Keratinocyte (primary cell): Measurements from ENCODE around the gene MRPL49. TPM values are rescaled to one million over a fixed set of nuclear protein-coding genes. Genes with fewer than 3 reads are reported as not detected.
"Not testable (repeated sequence)": the region's sequence is repeated elsewhere in the genome, so short reads cannot be mapped to it uniquely, and the experiment has no call there.

Experiments used
- DNase-seq: peaks from one replicate; pipeline ENCODE4 v3.0.0-alpha.2; 2011; ENCODE audit warnings: low read depth, missing footprints, low spot score
- FAIRE-seq: peaks from 2 replicates; lab custom pipeline; 2011; peaks lifted over from hg19 to GRCh38; lab: Jason Lieb, UNC
- H2AFZ ChIP-seq: 2 replicates; pipeline ENCODE4 v1.6.0; 2012; ENCODE audit warnings: low read length, control low read depth, inconsistent platforms; ENCODE audit not compliant: control insufficient read depth
- H3K27ac ChIP-seq: 2 replicates; pipeline ENCODE4 v1.5.1; 2011; ENCODE audit warnings: low read length; ENCODE audit not compliant: control insufficient read depth, insufficient read depth
- H3K27me3 ChIP-seq: 3 replicates; pipeline ENCODE4 v1.6.0; 2011; ENCODE audit warnings: low read length; ENCODE audit not compliant: control insufficient read depth, insufficient read depth; ENCODE audit errors: extremely low read depth
- H3K36me3 ChIP-seq, 2 experiments: 2 replicates in 1 of 2; 3 replicates in 1 of 2; pipeline ENCODE4 v1.5.1; 2011; ENCODE audit warnings: low read length in 2 of 2, mild to moderate bottlenecking in 1 of 2; ENCODE audit not compliant: control insufficient read depth in 2 of 2, insufficient read depth in 2 of 2; ENCODE audit errors: extremely low read depth in 1 of 2
- H3K4me1 ChIP-seq: 3 replicates; pipeline ENCODE4 v1.5.1; 2011; ENCODE audit warnings: low read length; ENCODE audit not compliant: control insufficient read depth, insufficient read depth; ENCODE audit errors: extremely low read depth
- H3K4me2 ChIP-seq: 3 replicates; pipeline ENCODE4 v1.6.0; 2011; ENCODE audit warnings: low read depth, low read length; ENCODE audit not compliant: control insufficient read depth, insufficient read depth; ENCODE audit errors: extremely low read depth
- H3K4me3 ChIP-seq, 3 experiments: fragments of 200-600 bp in 1 of 3; sonication (generic) in 1 of 3; 2 replicates in 2 of 3; 3 replicates in 1 of 3; pipeline ENCODE4 v1.5.1; 2011 to 2016; ENCODE audit warnings: low read length in 3 of 3, mild to moderate bottlenecking in 3 of 3, control low read depth in 2 of 3, inconsistent platforms in 1 of 3, low read depth in 1 of 3, mixed read lengths in 1 of 3, mixed run types in 1 of 3, moderate library complexity in 1 of 3; ENCODE audit not compliant: control insufficient read depth in 2 of 3, insufficient read depth in 2 of 3; ENCODE audit errors: extremely low read depth in 1 of 3
- H3K79me2 ChIP-seq: 2 replicates; pipeline ENCODE4 v1.6.0; 2012; ENCODE audit warnings: low read length; ENCODE audit not compliant: control insufficient read depth, insufficient read depth
- H3K9ac ChIP-seq: 3 replicates; pipeline ENCODE4 v1.6.0; 2011; ENCODE audit warnings: low read length; ENCODE audit not compliant: control insufficient read depth, insufficient read depth; ENCODE audit errors: extremely low read depth
- H3K9me1 ChIP-seq: 3 replicates; pipeline ENCODE4 v1.6.0; 2011; ENCODE audit warnings: low read length; ENCODE audit not compliant: control insufficient read depth, insufficient read depth; ENCODE audit errors: extremely low read depth
- H3K9me3 ChIP-seq: 2 replicates; pipeline ENCODE4 v1.5.1; 2012; ENCODE audit warnings: low read depth, low read length; ENCODE audit not compliant: control insufficient read depth
- H4K20me1 ChIP-seq: 3 replicates; pipeline ENCODE4 v1.6.0; 2011; ENCODE audit warnings: low read length; ENCODE audit not compliant: control insufficient read depth, insufficient read depth; ENCODE audit errors: extremely low read depth
- EZH2 ChIP-seq: IDR thresholded peaks from one replicate; pipeline ENCODE4 v1.6.1; 2012; ENCODE audit warnings: inconsistent platforms, mild to moderate bottlenecking, low read length, moderate library complexity
- dilution Hi-C: fragments of 300-500 bp; cut with MboI; formaldehyde crosslinking; loops from one replicate; pipeline ENCODE4 v1.7.0; 2020; ENCODE audit warnings: low sequenced_read_pairs; ENCODE audit not compliant: extremely low pct_ligation_motif_present
- polyA plus RNA-seq, 5 experiments: library from polyadenylated mRNA; depleted of rRNA in 3 of 5; stranded (reverse) in 3 of 5; stranded (forward) in 1 of 5; unstranded in 1 of 5; fragments of >200 nt; gene quantifications; 1 replicate in 1 of 5; 2 replicates in 3 of 5; 3 replicates in 1 of 5; pipeline versions ENCODE4 v1.2.1 to v1.2.3, GENCODE V29; 2011 to 2012; ENCODE audit warnings: missing spikeins in 2 of 5, low read depth in 1 of 5, low replicate concordance in 1 of 5
- TF ChIP-seq, protein P1 (sequence below), 3 experiments: IDR thresholded peaks in 1 of 3; conservative IDR thresholded peaks in 1 of 3; optimal IDR thresholded peaks in 1 of 3; 2 replicates in 2 of 3; 3 replicates in 1 of 3; pipeline versions ENCODE3 to v1.5.1; 2011; ENCODE audit warnings: low read length in 3 of 3, mild to moderate bottlenecking in 3 of 3, moderate library complexity in 2 of 3, control low read depth in 1 of 3, inconsistent platforms in 1 of 3; ENCODE audit not compliant: insufficient read depth in 2 of 3; ENCODE audit errors: extremely low read depth in 1 of 3

MRPL49 gene
- polyA plus RNA-seq, 1 donor (not counting 4 experiments of a cell fraction or from before 2014, with no cell fraction given), result 49.6 TPM

DNA sequence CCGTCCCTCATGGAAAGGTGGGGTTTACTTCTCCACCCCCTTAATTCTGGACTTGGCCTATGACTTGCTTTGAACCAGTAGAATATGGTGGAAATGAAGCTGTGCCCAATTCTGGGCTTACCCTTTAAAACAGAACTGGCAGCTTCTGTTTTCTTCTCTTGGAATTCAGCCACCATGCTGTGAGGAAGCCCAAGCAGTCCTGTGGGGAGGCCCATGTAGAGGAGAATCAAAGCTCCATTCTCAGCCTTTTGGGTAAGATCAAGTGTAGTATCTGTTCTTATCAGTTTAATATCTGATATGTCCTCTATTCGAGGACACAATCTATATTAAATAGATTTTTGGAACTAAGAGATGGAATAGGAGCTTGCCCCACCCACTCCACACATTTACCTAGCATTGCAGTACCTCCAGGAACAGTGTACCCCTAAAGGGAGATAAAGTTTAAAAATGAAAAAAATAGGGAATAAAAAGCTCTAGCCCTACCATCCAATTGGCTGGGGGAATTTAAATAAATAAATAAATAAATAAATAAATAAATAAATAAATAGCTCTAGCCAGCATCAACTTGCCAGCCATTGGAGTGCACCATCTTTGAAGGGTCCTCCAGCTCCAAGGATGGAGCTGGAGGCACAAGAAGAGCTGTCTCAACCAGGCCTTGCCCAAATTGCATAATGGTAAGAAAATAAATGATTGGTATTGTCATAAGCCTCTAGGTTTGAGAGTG is 25.4 kb downstream of the MRPL49 start:
- no peaks in the 10 kb centered on the region for H3K36me3 ChIP-seq
- DNase-seq (no peak), FAIRE-seq (no peak)
- TF ChIP-seq, protein P1, sequence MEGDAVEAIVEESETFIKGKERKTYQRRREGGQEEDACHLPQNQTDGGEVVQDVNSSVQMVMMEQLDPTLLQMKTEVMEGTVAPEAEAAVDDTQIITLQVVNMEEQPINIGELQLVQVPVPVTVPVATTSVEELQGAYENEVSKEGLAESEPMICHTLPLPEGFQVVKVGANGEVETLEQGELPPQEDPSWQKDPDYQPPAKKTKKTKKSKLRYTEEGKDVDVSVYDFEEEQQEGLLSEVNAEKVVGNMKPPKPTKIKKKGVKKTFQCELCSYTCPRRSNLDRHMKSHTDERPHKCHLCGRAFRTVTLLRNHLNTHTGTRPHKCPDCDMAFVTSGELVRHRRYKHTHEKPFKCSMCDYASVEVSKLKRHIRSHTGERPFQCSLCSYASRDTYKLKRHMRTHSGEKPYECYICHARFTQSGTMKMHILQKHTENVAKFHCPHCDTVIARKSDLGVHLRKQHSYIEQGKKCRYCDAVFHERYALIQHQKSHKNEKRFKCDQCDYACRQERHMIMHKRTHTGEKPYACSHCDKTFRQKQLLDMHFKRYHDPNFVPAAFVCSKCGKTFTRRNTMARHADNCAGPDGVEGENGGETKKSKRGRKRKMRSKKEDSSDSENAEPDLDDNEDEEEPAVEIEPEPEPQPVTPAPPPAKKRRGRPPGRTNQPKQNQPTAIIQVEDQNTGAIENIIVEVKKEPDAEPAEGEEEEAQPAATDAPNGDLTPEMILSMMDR (optimal IDR thresholded peaks at IDR 0.05 in 1 of 3, IDR thresholded peaks at IDR 0.05 in 1 of 3, conservative IDR thresholded peaks at IDR 0.05 in 1 of 3; ENCODE audit: extremely low read depth in 1 of 3, insufficient read depth in 2 of 3, low read length in 3 of 3), result no peak
- TF ChIP-seq EZH2, result no peak
- H3K27me3 ChIP-seq, result no peaks in the 10 kb centered on the region
- H3K79me2 ChIP-seq, result no peaks in the 10 kb centered on the region
- no peaks in the 10 kb centered on the region for H4K20me1 ChIP-seq
- H3K4me2 ChIP-seq, result no peak overlapping the region
- H3K9me1 ChIP-seq, result no peaks in the 10 kb centered on the region
- dilution Hi-C loops, result no loop called here
- H3K4me3 ChIP-seq, result no peak overlapping the region
- no peak overlapping the region for H3K9ac ChIP-seq
- no peaks in the 10 kb centered on the region for H3K9me3 ChIP-seq
- peaks cover 15% of the 10 kb centered on the region for H3K4me1 ChIP-seq
- no peak overlapping the region for H2AFZ ChIP-seq
- no peak overlapping the region for H3K27ac ChIP-seq

DNA sequence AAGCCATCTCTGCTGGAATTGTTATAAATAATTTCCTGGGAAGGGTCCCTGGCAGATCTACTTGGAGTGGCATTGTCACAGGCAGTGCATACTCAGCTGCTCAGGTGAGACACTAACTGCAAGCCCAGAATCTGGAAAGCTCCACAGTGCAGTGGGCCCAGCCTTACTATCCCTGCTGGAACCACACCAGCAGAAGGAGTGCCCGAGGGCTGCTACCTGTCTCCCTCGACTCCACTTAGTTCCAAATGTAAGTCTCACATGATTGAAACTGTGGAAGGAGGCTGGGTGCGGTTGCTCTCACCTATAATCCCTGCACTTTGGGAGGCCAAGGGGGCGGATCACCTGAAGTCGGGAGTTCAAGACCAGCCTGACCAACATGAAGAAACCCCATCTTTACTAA is 26.5 kb downstream of the MRPL49 start:
- TF ChIP-seq, protein P1 (optimal IDR thresholded peaks at IDR 0.05 in 1 of 3, IDR thresholded peaks at IDR 0.05 in 1 of 3, conservative IDR thresholded peaks at IDR 0.05 in 1 of 3; ENCODE audit: extremely low read depth in 1 of 3, insufficient read depth in 2 of 3, low read length in 3 of 3), result no peak
- no peak for TF ChIP-seq EZH2
- dilution Hi-C loops, result no loop called here
- no peaks in the 10 kb centered on the region for H3K36me3 ChIP-seq

DNA sequence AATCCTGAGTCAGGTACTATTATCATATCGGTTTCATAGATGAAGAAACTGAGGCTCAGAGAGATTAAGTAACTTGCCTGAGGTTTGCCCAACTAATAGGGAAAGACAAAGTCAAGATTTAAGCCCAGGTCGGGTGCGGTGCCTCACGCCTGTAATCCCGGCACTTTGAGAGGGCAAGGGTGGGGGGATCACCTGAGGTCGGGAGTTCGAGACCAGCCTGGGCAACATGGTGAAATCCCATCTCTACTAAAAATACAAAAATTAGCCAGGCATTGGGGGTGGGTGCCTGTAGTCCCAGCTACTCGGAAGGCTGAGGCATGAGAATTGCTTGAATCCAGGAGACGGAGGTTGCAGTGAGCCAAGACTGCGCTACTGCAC is 28.0 kb downstream of the MRPL49 start:
- H3K36me3 ChIP-seq, H3K9me1 ChIP-seq, H3K4me3 ChIP-seq, H3K9ac ChIP-seq, H3K27me3 ChIP-seq, dilution Hi-C loops, H3K27ac ChIP-seq, FAIRE-seq, DNase-seq, H3K9me3 ChIP-seq, H3K79me2 ChIP-seq, H4K20me1 ChIP-seq, H2AFZ ChIP-seq: not testable (repeated sequence)
- H3K4me2 ChIP-seq, result peak overlapping the region; percentile 83
- peaks cover 15% of the 10 kb centered on the region for H3K4me1 ChIP-seq

More for the DNA sequence above, 26.5 kb downstream of the MRPL49 start:
- DNase-seq, result no peak
- H3K27ac ChIP-seq, result no peak overlapping the region
- no peaks in the 10 kb centered on the region for H4K20me1 ChIP-seq
- no peaks in the 10 kb centered on the region for H3K79me2 ChIP-seq
- no peak overlapping the region for H2AFZ ChIP-seq
- H3K4me1 ChIP-seq, result peaks cover 15% of the 10 kb centered on the region
- no peaks in the 10 kb centered on the region for H3K9me3 ChIP-seq
- H3K27me3 ChIP-seq, result no peaks in the 10 kb centered on the region
- no peak for FAIRE-seq
- no peak overlapping the region for H3K9ac ChIP-seq
- H3K9me1 ChIP-seq, result no peaks in the 10 kb centered on the region
- H3K4me3 ChIP-seq, result no peak overlapping the region
- no peak overlapping the region for H3K4me2 ChIP-seq
